ENCODE results near the gene KCNIP4. TPM values are rescaled to one million over a fixed set of nuclear protein-coding genes. Genes with fewer than 3 reads are reported as not detected.

KCNIP4 gene
- total and polyA plus RNA-seq, 2 of the 8 experiments (the other 6 are each of a cell fraction or from before 2014, with no cell fraction given) = 0.06 TPM; not detected in 1

DNA sequence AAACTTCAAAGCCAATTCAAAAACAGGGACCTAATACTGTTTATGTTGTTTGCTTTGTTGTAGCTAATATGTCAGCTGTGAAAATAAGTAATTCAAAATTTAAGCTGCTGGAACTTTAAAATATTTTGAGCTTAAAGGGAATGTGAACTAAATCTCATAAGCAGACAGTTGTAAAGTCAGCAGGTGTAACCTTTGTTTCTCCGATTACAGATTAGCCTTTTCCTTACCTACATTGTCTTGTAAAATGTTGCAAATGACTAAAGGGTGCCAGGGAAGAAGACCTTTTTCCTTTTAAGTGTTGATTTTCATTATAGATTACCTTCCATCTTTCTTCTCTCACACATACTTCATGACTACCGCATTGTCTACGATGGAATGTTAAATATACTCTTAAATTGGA is 405.1 kb downstream of the KCNIP4 start (continued):
- TF ChIP-seq NANOG (IDR thresholded peaks at IDR 0.05; ENCODE audit: insufficient read depth, low read depth, low read length, poor library complexity, severe bottlenecking) (peak; percentile 74), ZNF274 (IDR thresholded peaks at IDR 0.05; ENCODE audit: borderline replicate concordance, extremely low read depth, low read length) (no peak), EP300 (IDR thresholded peaks at IDR 0.05; ENCODE audit: borderline replicate concordance in 1 of 2, low read depth in 2 of 2, low read length in 2 of 2) (0 out of 3 replicates have a peak, but pooled peaks of 1 of the 2 experiments have one; percentile 19), SP2 (IDR thresholded peaks at IDR 0.05; ENCODE audit: low read length) (no peak), POLR2A (IDR thresholded peaks at IDR 0.05; ENCODE audit: control extremely low read depth in 1 of 2, low read depth in 2 of 2, low read length in 2 of 2) (no peak)

Data from H1 (cell line).